Upper lobe of right lung (tissue), 1 donor: ENCODE results near the gene CELA1. TPM values are rescaled to one million over a fixed set of nuclear protein-coding genes. Genes with fewer than 3 reads are reported as not detected.
A peak's percentile ranks its signal among the peaks of the same experiment; 100 is the strongest.

Source experiments
- ATAC-seq: fragments of 200-7000 bp; cut with Tn5 transposase; one replicate; pipeline ENCODE4 v1.9.1; 2020; ENCODE audit warnings: mild to moderate bottlenecking, moderate library complexity
- DNase-seq: peaks from one replicate; pipeline ENCODE4 v3.0.0-alpha.2; 2020
- H3K27ac ChIP-seq: fragments of 200-600 bp; one replicate; pipeline ENCODE4 v1.8.0; 2022
- H3K27me3 ChIP-seq: fragments of 200-600 bp; one replicate; pipeline ENCODE4 v1.8.0; 2022; ENCODE audit warnings: mild to moderate bottlenecking
- H3K36me3 ChIP-seq: fragments of 200-600 bp; one replicate; pipeline ENCODE4 v1.8.0; 2022
- H3K4me1 ChIP-seq: fragments of 200-600 bp; one replicate; pipeline ENCODE4 v1.8.0; 2022
- H3K4me3 ChIP-seq: fragments of 200-600 bp; one replicate; pipeline ENCODE4 v1.8.0; 2022; ENCODE audit warnings: mild to moderate bottlenecking
- H3K9me3 ChIP-seq: fragments of 200-600 bp; one replicate; pipeline ENCODE4 v1.8.0; 2022
- intact Hi-C: fragments of 100-400 bp; cut with DNase I; formaldehyde crosslinking; loops from one replicate; pipeline ENCODE4 v1.11.0; 2022
- total RNA-seq: library from RNA; stranded (reverse); fragmentation: NEBNext Ultra II Directional; extraction: Animal tissue kit (Norgen Biotek cat#: 25700); gene quantifications from one replicate; pipeline ENCODE4 v1.2.1, GENCODE V29; 2021
- TF ChIP-seq, protein P1 (sequence below): fragments of 200-600 bp; IDR thresholded peaks from one replicate; pipeline ENCODE4 v1.8.0; 2022; ENCODE audit warnings: antibody characterized with exemption
- donor health status: DM: no; HTN: yes; CAD: no; lungs with severe emphysema.

Gene CELA1
- total RNA-seq, 1 donor from 2014 or later, result not detected

DNA sequence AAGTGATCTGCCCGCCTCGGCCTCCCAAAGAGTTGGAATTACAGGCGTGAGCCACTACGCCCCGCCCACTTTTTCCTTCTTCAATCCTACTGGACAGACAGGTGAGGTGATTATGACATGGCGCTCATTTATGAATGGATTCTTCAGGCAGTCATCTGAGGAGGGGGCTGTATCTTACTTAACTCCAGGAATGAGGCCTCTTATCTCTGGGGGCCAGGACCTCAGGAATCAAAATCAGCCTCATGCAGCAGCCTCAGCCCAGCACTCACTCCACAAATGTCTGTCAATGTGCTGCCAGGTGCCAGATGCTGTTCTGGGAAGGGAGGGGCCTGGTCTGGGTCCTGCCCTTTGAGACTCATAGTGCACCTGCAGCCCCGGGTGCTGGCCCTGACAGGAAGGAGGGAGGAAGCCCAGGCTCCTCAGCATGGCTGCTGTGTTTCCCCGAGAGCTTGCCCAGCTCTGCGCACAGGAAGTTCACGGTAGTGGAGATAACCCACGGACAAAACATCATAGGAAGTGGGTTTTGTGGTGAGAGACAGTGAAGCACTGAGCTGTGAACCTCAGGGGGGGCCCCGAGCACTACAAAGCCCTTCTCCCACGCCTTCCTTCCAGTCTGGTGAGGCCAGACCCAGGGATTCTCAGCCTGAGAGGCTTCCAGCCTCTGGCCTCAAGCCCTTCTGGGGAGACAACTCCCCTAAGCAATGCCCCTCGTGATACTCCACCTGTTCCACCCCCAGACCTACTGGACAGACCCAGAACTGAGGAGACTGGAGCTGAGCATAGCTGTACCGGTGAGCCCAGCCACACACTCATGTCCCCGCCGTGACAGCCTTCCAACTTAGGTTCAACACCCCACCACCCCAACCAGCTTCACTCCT is 22.4 kb upstream of the CELA1 start:
- Histone ChIP-seq H3K36me3 (no peaks in the 10 kb centered on the region), H3K4me3 (no peak overlapping the region), H3K27ac (no peak overlapping the region), H3K27me3 (no peaks in the 10 kb centered on the region), H3K9me3 (no peaks in the 10 kb centered on the region), H3K4me1 (peaks cover 24% of the 10 kb centered on the region)
- TF ChIP-seq, protein P1, sequence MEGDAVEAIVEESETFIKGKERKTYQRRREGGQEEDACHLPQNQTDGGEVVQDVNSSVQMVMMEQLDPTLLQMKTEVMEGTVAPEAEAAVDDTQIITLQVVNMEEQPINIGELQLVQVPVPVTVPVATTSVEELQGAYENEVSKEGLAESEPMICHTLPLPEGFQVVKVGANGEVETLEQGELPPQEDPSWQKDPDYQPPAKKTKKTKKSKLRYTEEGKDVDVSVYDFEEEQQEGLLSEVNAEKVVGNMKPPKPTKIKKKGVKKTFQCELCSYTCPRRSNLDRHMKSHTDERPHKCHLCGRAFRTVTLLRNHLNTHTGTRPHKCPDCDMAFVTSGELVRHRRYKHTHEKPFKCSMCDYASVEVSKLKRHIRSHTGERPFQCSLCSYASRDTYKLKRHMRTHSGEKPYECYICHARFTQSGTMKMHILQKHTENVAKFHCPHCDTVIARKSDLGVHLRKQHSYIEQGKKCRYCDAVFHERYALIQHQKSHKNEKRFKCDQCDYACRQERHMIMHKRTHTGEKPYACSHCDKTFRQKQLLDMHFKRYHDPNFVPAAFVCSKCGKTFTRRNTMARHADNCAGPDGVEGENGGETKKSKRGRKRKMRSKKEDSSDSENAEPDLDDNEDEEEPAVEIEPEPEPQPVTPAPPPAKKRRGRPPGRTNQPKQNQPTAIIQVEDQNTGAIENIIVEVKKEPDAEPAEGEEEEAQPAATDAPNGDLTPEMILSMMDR, result no peak
- ATAC-seq, result peak; percentile 85
- intact Hi-C loops, result no loop called here
- DNase-seq, result peak; percentile 75

DNA sequence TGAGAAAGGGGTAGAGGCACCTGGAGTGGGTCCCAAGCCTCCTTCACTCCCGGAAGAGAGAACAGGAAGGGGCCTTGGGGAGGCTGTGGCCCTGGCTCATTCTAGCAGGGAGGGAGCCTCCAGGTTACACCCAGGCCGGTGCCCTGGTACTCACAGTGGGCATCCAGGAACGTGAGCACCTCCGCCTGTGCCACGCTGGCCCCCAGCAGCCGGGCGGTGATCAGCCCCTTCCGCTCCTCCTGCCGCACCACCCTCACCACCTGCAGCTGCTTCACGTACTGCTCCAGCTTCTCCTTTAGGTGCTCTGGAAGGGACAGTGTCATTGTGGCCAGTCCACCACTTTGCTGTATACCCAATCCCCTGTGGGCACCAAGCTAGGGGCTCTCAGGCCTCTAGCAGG is 18.8 kb upstream of the CELA1 start:
- no peak overlapping the region for H3K27ac ChIP-seq
- no peaks in the 10 kb centered on the region for H3K36me3 ChIP-seq
- peaks cover 13% of the 10 kb centered on the region for H3K4me1 ChIP-seq
- no peaks in the 10 kb centered on the region for H3K9me3 ChIP-seq
- no peak overlapping the region for H3K4me3 ChIP-seq
- ATAC-seq (no peak), DNase-seq (no peak)
- intact Hi-C loops, result no loop called here
- no peaks in the 10 kb centered on the region for H3K27me3 ChIP-seq
- TF ChIP-seq, protein P1, result no peak

DNA sequence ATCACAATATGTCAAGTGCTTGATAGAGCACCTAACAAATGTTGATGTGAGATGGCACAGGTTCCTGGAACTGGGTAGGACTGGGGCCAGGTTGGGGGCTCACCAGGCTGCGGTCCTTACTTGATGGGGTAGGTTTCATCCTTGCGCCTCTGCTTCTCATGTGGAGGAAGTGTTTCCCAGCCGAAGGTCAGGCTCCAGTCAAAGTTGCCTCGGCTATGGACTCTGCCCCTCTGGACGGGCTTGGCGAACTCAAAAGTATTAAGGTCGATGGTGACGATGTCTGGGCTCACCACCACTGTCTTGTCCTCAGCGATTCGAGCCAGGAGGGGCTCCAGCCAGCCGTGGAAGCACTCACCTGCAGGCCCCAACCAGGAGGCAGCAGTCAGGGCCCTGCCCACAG is 17.5 kb upstream of the CELA1 start:
- TF ChIP-seq, protein P1, result no peak
- Histone ChIP-seq H3K9me3 (no peaks in the 10 kb centered on the region), H3K27ac (no peak overlapping the region), H3K36me3 (no peaks in the 10 kb centered on the region), H3K4me3 (no peak overlapping the region), H3K27me3 (no peaks in the 10 kb centered on the region), H3K4me1 (peaks cover 4% of the 10 kb centered on the region)
- DNase-seq, result no peak
- intact Hi-C loops, result no loop called here
- no peak for ATAC-seq

DNA sequence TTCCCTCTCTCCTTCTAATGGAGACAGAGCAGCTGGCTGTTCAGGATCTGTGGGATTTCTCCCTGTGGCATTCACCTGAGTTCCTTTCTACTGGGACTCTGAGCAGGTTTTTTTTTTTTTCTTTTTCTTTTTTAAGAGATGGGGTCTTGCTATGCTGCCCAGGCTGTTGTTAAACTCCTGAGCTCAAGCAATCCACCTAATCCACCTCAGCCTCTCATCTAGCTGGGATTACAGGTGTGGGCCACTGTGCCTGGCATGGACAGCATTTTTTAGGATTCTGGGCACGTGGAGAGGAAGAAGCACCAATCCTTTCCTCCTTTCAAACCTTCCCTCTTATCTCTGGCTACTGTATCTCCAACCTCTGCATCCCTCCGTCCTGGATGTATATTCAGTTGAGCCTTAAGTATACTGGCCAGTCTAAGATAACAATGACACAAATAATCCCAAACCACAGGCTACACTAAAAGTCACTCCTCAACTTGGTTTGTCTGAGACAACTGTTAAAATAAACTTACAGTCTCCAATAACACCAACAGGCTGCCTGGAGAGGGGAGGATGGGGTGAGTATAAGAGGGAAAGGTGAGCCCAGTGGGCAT is 16.4 kb upstream of the CELA1 start:
- H3K36me3 ChIP-seq, result no peaks in the 10 kb centered on the region
- no peak overlapping the region for H3K27ac ChIP-seq
- ATAC-seq (no peak), DNase-seq (no peak)
- H3K4me1 ChIP-seq, result no peaks in the 10 kb centered on the region
- intact Hi-C loops, result no loop called here
- no peaks in the 10 kb centered on the region for H3K9me3 ChIP-seq
- H3K27me3 ChIP-seq, result no peaks in the 10 kb centered on the region
- TF ChIP-seq, protein P1, result no peak
- no peak overlapping the region for H3K4me3 ChIP-seq

DNA sequence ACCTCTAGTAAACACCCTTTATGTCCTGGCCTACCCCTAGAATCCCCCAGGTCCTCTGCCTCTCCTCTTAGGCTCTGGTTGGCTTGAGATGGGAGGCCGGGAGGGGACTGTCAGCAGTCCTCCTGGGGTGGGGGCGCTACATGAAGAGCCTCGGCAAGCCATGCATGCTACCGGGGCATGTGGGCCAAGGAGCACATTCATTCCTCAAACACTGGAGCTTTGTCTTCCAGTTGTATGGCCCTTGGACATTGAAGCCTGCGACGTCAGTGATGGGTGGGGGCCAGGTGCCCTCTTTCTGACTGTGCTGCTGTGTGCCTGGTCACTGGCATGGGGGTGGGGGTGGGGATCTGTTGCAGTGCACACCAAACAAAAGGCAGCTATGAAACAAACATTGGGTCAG is 15.8 kb upstream of the CELA1 start:
- TF ChIP-seq, protein P1, result no peak
- ATAC-seq (no peak), DNase-seq (no peak)
- H3K4me3 ChIP-seq, result no peak overlapping the region
- no peak overlapping the region for H3K27ac ChIP-seq
- no peaks in the 10 kb centered on the region for H3K36me3 ChIP-seq
- intact Hi-C loops, result no loop called here
- H3K4me1 ChIP-seq, result no peaks in the 10 kb centered on the region
- no peaks in the 10 kb centered on the region for H3K9me3 ChIP-seq
- no peaks in the 10 kb centered on the region for H3K27me3 ChIP-seq
